Colonic mucosa (tissue), 4 donors: Measurements from ENCODE around the gene IDUA. TPM values are rescaled to one million over a fixed set of nuclear protein-coding genes. Genes with fewer than 3 reads are reported as not detected.

Experiments
- DNase-seq: peaks from one replicate; pipeline ENCODE4 v3.0.0-alpha.2; 2020
- H3K27ac ChIP-seq: fragments of 200-600 bp; one replicate; pipeline ENCODE4 v1.8.0; 2021
- H3K27me3 ChIP-seq: fragments of 200-600 bp; one replicate; pipeline ENCODE4 v1.8.0; 2021
- H3K36me3 ChIP-seq: fragments of 200-600 bp; one replicate; pipeline ENCODE4 v1.8.0; 2021
- H3K4me1 ChIP-seq: fragments of 200-600 bp; one replicate; pipeline ENCODE4 v1.8.0; 2021; ENCODE audit warnings: mild to moderate bottlenecking
- H3K4me3 ChIP-seq: fragments of 200-600 bp; one replicate; pipeline ENCODE4 v1.8.0; 2021
- H3K9ac ChIP-seq, 2 donors: one replicate each; pipeline ENCODE4 v1.7.0; 2013; ENCODE audit warnings: control low read depth in 2 of 2, low read depth in 2 of 2, low read length in 2 of 2
- H3K9me3 ChIP-seq: fragments of 200-600 bp; one replicate; pipeline ENCODE4 v1.8.0; 2021
- CTCF ChIP-seq: fragments of 200-600 bp; IDR thresholded peaks from one replicate; pipeline ENCODE4 v1.8.0; 2022; ENCODE audit warnings: antibody characterized with exemption, mild to moderate bottlenecking
- intact Hi-C: fragments of 100-400 bp; cut with DNase I; formaldehyde crosslinking; loops from one replicate; pipeline ENCODE4 v1.14.1; 2022
- total RNA-seq, 2 donors: library from RNA; stranded (reverse); fragmentation: NEBNext Ultra II Directional in 1 of 2; extraction: Animal tissue kit (Norgen Biotek cat#: 25700) in 1 of 2; gene quantifications; one replicate each; pipeline ENCODE4 v1.2.1, GENCODE V29; 2021
- donor health status: healthy.
- donor health status: DM: no; HTN: no; CAD: no.
- donor health status: DM: no; HTN: no; CAD: no.

The IDUA gene
- total RNA-seq, 2 donors from 2014 or later = 18.8 to 22.4 TPM

DNA sequence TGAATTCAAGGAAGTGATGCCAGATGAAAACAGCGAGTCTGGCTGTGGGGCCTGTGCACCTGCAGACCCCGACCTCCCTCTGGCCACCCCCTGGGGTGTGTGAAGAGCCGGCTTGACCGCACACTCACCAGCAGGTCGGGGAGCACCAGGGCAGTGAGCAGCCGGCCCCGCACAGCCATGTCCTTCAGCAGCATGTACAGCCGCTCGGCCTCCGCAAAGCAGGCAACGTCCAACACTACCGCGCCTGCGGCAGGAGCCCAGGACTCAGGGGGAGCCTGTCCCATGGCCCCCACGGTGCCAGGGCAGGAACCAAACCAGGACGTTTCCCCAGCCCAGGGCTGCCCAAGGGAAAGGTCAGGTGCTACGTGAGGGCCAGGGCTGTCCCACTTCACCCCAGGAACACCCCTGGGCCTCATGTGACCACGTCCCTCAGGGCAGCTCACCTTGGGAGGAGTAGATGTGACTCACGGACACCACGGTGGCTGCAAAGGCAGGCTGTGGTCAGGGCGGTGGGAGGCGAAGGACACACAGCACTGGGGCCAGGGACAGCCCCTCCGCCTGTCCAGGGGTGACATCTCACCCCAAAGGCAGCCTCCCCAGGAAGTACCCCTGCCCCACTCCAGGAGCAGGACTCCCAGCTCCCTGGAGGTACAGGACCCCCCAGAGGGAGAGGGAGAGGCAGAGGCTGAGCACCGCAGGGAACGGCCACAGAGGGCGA lies 21.6 kb upstream of the IDUA start:
- intact Hi-C loops = no loop called here
- Histone ChIP-seq H3K4me1 (peaks cover 4% of the 10 kb centered on the region), H3K27me3 (no peaks in the 10 kb centered on the region), H3K4me3 (no peak overlapping the region), H3K9ac (no peak overlapping the region), H3K27ac (no peak overlapping the region), H3K36me3 (peaks cover 3% of the 10 kb centered on the region), H3K9me3 (no peaks in the 10 kb centered on the region)
- no peak for DNase-seq
- TF ChIP-seq CTCF = no peak

GRCh38 chr4:965766-966134 lies 21.1 kb upstream of the IDUA start:
- Histone ChIP-seq H3K27me3 (no peaks in the 10 kb centered on the region), H3K4me1 (peaks cover 10% of the 10 kb centered on the region), H3K9me3 (no peaks in the 10 kb centered on the region), H3K36me3 (peaks cover 3% of the 10 kb centered on the region), H3K27ac (no peak overlapping the region), H3K4me3 (no peak overlapping the region), H3K9ac (no peak overlapping the region)
- intact Hi-C loops = no loop called here
- TF ChIP-seq CTCF = no peak
- no peak for DNase-seq

DNA sequence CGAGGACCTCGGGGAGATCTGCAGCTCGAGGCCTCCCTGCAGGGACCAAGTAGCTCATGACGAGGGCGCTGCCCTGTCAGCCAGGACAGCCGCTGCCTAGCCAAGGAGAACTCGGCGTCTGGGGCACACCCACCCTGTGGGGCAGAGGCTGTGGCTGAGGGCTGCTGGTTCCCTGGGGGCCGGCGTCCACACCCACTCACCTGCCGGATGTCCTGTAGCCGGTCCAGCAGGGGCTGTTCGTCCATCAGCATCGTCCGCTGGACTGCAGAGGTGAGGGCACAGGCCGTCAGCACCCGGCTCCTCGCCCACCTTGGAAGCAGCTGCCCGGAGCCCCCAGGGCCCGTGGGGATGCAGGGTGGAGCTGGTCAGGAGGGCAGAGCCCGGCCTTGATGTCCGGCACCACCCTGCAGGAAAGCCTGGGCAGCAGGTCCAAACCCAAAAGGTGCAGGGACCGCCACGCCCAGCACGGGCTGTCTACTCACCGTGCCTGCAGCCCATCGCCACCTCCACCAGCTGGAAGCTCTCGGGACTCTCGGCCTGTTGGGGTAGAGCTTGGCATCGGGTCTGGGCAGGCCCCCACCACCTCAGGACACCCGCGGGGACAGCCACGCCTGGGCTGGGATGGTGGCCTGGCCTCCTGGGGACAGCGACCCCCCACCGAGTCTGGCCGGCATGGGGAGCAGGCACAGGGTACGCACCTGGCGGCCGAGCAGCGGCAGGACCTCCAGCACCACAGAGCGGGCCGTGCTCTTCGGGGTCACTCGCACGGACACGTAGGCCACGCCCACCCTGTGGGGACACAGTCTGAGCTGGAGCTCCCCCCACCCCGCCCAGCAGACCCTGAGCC lies 20.4 kb upstream of the IDUA start:
- Histone ChIP-seq H3K4me1 (peaks cover 16% of the 10 kb centered on the region), H3K4me3 (no peak overlapping the region), H3K27me3 (no peaks in the 10 kb centered on the region), H3K9ac (no peak overlapping the region), H3K27ac (no peak overlapping the region), H3K36me3 (peaks cover 3% of the 10 kb centered on the region), H3K9me3 (no peaks in the 10 kb centered on the region)
- DNase-seq = no peak
- TF ChIP-seq CTCF = no peak
- intact Hi-C loops = no loop called here

DNA sequence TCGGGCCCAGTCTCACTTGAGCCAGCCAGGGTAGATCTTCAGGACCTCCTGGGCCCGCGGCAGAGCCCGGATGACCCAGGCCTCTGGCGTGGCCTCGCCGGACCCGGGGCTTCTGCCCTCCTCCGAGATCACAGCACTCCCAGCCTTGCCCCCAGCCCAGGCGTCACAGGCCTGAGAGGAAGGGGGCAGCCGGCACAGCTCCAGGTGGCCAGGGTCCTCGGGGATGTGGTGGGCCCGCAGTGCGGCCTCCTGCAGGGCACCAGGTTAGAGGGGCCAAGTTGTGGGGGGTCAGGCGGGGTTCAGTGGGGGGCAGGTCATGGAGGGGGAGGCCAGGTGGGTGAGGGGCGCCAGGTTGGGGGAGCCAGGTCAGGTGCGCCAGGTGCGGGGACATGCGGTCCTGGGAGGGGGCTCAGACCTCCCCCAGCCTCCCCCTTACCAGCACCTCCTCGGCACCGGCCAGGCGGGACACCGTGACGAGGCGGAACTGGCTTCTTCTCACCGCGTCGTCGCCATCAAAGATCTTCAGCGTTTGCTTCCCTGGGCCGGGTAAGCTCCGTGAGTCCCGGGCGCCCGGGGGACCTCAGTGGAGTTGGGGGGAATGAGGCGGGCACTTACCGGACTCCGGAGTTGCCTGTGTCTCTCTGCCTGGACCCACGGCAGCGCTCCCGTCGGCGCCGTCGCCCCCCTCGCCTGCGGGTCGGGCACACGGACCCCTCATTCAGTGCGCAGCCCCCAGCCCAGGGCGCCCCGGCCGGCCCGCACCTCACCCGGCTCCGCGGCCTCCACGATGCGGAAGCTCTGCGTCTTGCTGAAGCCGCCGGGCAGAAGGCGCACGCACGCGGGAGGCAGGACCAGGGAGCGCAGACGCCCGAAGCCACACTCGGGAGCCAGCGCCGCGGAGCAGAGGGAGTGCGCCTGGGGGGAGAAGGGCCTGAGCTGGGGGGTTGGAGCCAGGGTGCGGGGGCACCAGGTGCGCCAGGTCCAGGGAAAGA lies 19.4 kb upstream of the IDUA start:
- H3K4me1 ChIP-seq = peaks cover 17% of the 10 kb centered on the region
- no peak overlapping the region for H3K9ac ChIP-seq
- no peak for TF ChIP-seq CTCF
- no peak overlapping the region for H3K4me3 ChIP-seq
- no peak overlapping the region for H3K27ac ChIP-seq
- intact Hi-C loops = no loop called here
- no peaks in the 10 kb centered on the region for H3K9me3 ChIP-seq
- H3K36me3 ChIP-seq = peaks cover 3% of the 10 kb centered on the region
- no peaks in the 10 kb centered on the region for H3K27me3 ChIP-seq
- DNase-seq = no peak

DNA sequence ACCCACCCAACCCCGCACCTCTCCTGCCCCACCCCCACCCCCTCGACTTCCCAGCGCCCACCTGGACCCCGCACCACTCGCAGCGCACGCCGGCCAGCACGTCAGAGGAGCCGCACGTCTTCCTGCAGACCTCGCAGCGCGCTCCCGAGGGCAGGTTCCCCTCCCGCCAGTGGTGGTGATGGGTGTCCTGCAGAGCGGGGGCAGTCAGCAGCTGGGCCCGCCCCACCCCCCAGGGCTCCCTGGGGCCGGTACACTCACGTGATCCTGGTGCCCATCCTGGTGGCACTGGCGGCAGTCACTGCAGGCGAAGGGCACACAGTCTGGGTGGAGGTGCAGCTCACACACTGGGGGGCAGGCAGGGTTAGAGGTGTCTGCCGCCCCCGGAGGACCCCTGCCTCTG lies 18.6 kb upstream of the IDUA start:
- H3K9me3 ChIP-seq = no peaks in the 10 kb centered on the region
- peaks cover 3% of the 10 kb centered on the region for H3K36me3 ChIP-seq
- intact Hi-C loops = no loop called here
- no peak for TF ChIP-seq CTCF
- no peak for DNase-seq
- no peak overlapping the region for H3K4me3 ChIP-seq
- no peak overlapping the region for H3K9ac ChIP-seq
- no peaks in the 10 kb centered on the region for H3K27me3 ChIP-seq
- peaks cover 20% of the 10 kb centered on the region for H3K4me1 ChIP-seq
- H3K27ac ChIP-seq = no peak overlapping the region
